Measurements from ENCODE around the gene TMEM215.

DNA sequence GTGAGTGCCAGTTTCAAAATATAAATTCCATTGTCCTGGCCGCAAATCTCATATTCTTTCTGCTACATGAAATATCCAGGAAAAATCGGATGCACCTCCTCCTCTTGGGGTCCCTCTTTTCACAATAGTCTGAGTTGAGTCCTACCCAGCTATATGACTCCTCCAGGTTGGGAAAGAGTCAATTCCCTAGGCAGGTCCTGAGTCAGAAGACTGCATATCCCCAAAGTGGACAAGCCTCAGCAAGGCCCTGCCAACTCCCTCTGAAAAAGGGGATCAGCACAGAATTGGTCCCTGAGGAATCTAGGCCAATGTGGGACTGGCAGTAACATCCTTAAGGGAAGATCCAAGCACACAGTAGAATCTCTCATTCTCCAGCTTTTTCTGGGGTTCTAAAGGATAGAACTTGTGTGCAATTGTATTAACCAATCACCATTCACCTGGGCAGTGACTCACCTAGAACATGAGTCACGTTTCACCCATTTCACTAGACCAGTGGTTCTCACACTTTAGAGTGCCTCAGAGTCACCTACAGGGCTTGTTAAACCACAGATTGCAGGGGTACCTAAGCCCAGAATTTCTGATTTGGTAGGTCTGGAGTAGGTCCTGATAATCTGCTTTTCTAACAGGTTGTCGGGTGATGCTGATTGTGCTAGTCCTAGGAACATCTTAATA is 44.7 kb upstream of the TMEM215 start:
- TF ChIP-seq, protein P1, sequence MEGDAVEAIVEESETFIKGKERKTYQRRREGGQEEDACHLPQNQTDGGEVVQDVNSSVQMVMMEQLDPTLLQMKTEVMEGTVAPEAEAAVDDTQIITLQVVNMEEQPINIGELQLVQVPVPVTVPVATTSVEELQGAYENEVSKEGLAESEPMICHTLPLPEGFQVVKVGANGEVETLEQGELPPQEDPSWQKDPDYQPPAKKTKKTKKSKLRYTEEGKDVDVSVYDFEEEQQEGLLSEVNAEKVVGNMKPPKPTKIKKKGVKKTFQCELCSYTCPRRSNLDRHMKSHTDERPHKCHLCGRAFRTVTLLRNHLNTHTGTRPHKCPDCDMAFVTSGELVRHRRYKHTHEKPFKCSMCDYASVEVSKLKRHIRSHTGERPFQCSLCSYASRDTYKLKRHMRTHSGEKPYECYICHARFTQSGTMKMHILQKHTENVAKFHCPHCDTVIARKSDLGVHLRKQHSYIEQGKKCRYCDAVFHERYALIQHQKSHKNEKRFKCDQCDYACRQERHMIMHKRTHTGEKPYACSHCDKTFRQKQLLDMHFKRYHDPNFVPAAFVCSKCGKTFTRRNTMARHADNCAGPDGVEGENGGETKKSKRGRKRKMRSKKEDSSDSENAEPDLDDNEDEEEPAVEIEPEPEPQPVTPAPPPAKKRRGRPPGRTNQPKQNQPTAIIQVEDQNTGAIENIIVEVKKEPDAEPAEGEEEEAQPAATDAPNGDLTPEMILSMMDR (IDR thresholded peaks at IDR 0.05): no peak
- TF ChIP-seq POLR2AphosphoS5 (IDR thresholded peaks at IDR 0.05): no peak
- TF ChIP-seq POLR2A (IDR thresholded peaks at IDR 0.05): no peak

All from prostate gland (tissue), 2 donors.